Cardiac septum (tissue), 1 donor: ENCODE data around the gene HTR3B. TPM values are rescaled to one million over a fixed set of nuclear protein-coding genes. Genes with fewer than 3 reads are reported as not detected.
"Not testable (repeated sequence)": the region's sequence is repeated elsewhere in the genome, so short reads cannot be mapped to it uniquely, and the experiment has no call there.

Source experiments
- DNase-seq: peaks from one replicate; pipeline ENCODE4 v3.0.0-alpha.2; 2020; ENCODE audit warnings: low spot score
- intact Hi-C: fragments of 100-400 bp; cut with DNase I; formaldehyde crosslinking; loops from one replicate; pipeline ENCODE4 v1.14.0; 2022
- long read RNA-seq: library from polyadenylated mRNA; unstranded; transcript quantifications from one replicate; pipeline ENCODE4 v2.0.0, GENCODE V29; 2021
- total RNA-seq: library from RNA; stranded (reverse); fragmentation: NEBNext Ultra II Directional; extraction: Animal tissue kit (Norgen Biotek cat#: 25700); gene quantifications from one replicate; pipeline ENCODE4 v1.2.1, GENCODE V29; 2021
- donor health status: DM: no; HTN: no; CAD: no.

HTR3B gene
- total RNA-seq, result not detected
- long read RNA-seq, result 0 reads

DNA sequence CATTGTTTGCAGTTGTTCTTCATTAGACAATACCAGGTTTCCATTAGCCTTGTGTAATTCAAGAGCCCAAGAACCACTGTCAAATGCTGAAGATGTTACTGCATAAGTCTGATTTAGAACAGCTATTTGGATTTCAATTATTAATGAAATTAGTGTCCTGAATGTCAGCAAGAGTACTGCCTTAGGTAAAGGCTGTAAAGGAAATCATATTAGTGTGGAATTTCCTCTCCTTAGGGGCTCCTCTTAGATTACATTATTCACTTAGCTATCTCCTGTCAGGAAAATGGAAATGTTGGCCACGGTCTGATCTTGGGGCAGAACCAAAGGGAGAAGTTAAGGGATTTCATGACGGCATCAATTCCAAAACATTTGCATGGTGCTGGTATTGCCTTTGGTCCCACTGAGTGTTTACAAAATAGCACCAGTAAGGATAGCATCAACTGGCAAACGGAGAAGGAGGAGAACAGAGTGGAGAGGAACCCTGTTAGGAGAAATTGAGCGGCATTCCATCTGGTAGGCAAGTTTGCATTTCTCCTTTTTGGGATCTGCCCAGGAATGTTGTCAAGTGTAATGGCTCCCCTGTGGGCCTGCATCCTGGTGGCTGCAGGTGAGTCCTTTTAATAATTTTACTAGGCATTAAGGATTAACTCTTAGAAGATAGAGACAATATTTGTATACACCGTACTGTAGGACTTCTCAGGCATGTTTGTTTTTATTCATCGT lies at the start of gene HTR3B:
Gene HTR3B, plus strand, starts transcription at position 418 of the 723 bp plus-strand sequence. Its CDS starts 138 bp downstream, at position 556.
- intact Hi-C loops, result no loop called here
- DNase-seq, result no peak

DNA sequence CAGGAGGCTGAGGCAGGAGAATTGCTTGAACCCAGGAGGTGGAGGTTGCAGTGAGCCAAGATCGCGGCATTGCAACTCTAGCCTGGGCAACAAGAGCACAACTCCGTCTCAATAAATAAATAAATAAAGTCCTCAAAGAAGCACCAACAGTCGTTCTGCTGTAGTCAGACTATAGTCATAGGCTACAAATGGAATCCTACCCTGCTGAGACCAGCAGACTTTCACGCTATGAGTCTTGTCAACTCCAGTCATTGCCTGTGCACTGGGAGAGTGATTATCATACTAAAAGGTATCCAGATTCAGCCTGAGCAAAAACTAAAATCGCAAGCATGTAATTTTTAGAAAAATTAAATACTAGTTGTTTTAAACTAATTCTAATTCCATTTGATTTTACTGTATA lies 48.8 kb upstream of the HTR3B start:
- intact Hi-C loops, result no loop called here
- DNase-seq, result no peak

GRCh38 chr11:113856966-113857759 lies 47.4 kb upstream of the HTR3B start:
- intact Hi-C loops, result no loop called here
- DNase-seq, result no peak

GRCh38 chr11:113859665-113860064 lies 44.9 kb upstream of the HTR3B start:
- no peak for DNase-seq
- intact Hi-C loops, result no loop called here

- intact Hi-C loops, result no loop called here
Observed at GRCh38 chr11:113862435-113862834, 42.2 kb upstream of the HTR3B start.

GRCh38 chr11:113864410-113864809 lies 40.2 kb upstream of the HTR3B start:
- intact Hi-C loops, result no loop called here
- no peak for DNase-seq

More at GRCh38 chr11:113862435-113862834, 42.2 kb upstream of the HTR3B start:
- DNase-seq, result no peak

- intact Hi-C loops, result no loop called here
- no peak for DNase-seq
Observed at GRCh38 chr11:113865873-113866272, 38.7 kb upstream of the HTR3B start.

- intact Hi-C loops, result no loop called here
- no peak for DNase-seq
Observed at GRCh38 chr11:113867843-113868503, 36.6 kb upstream of the HTR3B start.

DNA sequence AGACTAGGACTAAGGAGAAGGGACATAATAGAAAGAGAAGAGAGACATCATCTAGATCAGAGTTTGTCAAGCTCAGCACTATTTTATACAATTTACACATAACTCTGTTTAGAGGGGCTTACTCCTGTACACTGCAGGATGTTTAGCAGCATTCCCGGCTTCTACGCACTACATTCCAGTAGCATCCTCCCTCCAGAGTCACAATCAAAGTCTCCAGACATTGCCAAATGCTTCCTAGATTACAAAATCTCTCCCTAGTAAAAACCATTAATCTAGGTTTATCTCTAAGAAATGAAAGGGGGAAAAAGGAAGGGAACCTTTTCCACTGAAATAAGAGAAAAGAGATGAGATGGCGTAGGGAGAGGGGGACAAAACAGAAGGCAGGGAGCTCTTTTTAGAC lies 33.3 kb upstream of the HTR3B start:
- intact Hi-C loops, result loop anchor here (10.0 kb wide), 2 partner anchors 67 to 323 kb away; no protein-coding TSS in a partner anchor
- DNase-seq, result no peak

DNA sequence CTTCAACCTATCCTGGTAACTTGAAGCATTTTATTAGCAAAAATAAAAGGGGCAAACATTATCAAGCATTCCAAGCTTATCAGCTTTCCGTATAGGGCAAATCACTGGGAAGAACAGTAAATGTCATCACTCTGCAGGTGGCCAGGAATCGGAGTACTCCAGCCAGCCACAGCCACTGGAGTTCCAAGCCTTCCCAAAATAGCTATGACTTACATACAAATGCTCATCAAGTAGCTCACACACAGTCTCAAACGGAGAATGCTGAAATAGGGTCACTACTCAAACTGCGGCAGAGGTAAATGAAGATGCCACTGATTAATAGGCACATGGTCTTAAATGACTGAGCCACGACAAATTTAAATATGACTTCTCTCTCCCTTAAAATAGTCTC lies 31.4 kb upstream of the HTR3B start:
- no peak for DNase-seq
- intact Hi-C loops, result loop anchor here (10.0 kb wide), 2 partner anchors 68 to 322 kb away; no protein-coding TSS in a partner anchor

- DNase-seq, result no peak
- intact Hi-C loops, result loop anchor here (10.0 kb wide), 2 partner anchors 69 to 321 kb away; no protein-coding TSS in a partner anchor
Observed at GRCh38 chr11:113874096-113874495, 30.5 kb upstream of the HTR3B start.

DNA sequence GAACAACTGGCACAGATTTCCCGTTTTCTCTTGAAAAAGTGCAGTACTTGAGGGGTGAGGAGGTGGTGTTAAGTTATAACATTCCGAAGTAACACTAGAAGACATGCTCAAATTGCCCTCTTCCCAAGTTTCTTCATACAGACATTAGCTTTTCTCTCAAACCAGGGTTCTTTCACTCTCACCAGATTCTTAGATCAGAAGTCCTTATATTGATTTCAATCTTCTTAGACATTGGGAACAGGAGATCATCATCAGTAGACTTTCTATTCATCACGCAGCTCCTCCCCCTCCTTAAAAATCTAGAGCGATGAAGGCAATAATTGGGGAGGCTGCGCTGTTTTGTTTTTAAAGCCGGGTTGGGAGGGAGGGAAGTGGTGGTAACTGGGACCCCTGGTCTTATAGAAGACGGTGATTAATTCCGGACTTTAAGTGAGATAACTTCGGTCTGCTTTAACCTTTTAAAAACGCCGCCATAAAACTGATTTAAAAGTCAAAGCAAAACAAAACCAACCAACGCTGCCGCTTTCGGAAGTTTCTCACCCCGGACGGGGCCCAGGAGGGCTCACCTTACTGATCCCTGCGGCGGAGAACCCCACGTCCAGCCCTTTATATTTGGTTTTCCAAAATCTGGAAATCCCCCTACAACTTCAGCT lies 29.9 kb upstream of the HTR3B start:
- intact Hi-C loops, result loop anchor here (5.0 to 10.0 kb wide), 3 partner anchors 70 to 388 kb away; no protein-coding TSS in a partner anchor
- DNase-seq, result no peak

GRCh38 chr11:113875234-113876073 lies 29.1 kb upstream of the HTR3B start, which contains the start of gene USP28:
Gene USP28 (minus strand): TSS chr11:113875572. CDS start chr11:113875501, 71 bp downstream.
- intact Hi-C loops, result loop anchor here (5.0 to 10.0 kb wide), 3 partner anchors 71 to 387 kb away; no protein-coding TSS in a partner anchor
- peak; percentile 99 for DNase-seq

- intact Hi-C loops, result loop anchor here (5.0 to 10.0 kb wide), 3 partner anchors 71 to 386 kb away; no protein-coding TSS in a partner anchor
- DNase-seq, result no peak
Observed at GRCh38 chr11:113876074-113876797, 28.4 kb upstream of the HTR3B start.

- DNase-seq, result no peak
- intact Hi-C loops, result loop anchor here (5.0 to 10.0 kb wide), 3 partner anchors 72 to 385 kb away; no protein-coding TSS in a partner anchor
Observed at GRCh38 chr11:113876798-113877669, 27.6 kb upstream of the HTR3B start.

DNA sequence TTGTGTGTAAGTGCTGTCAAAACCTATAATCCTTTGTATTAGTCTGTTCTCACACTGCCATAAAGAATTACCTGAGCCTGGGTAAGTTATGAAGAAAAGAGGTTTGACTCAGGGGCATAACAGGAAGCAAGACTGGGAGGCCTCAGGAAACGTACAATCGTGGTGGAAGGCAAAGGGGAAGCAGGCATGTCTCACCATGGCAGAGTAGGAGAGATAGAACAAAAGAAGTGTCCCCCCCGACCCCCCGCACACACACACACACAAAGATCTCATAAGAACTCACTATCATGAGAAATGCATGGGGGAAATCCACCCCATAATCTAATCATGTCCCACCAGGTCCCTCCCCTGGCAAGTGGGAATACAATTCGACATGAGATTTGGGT lies 26.9 kb upstream of the HTR3B start:
- intact Hi-C loops, result loop anchor here (5.0 to 10.0 kb wide), 3 partner anchors 73 to 385 kb away; no protein-coding TSS in a partner anchor
- no peak for DNase-seq

GRCh38 chr11:113879446-113879845 lies 25.1 kb upstream of the HTR3B start:
- intact Hi-C loops, result loop anchor here (5.0 to 10.0 kb wide), 3 partner anchors 75 to 383 kb away; no protein-coding TSS in a partner anchor
- not testable (repeated sequence) for DNase-seq
